Mesenchymal stem cell (in vitro differentiated cells and primary cell): ENCODE measurements around the gene KCNG1.

ENCODE experiments used
- DNase-seq: peaks from one replicate; pipeline ENCODE4 v3.0.0-alpha.2; 2013
- H2AFZ ChIP-seq: one replicate; pipeline ENCODE4 v1.6.1; 2013; ENCODE audit warnings: low read depth, mild to moderate bottlenecking, control low read depth, inconsistent platforms, low read length, moderate library complexity
- H2AK5ac ChIP-seq: 2 replicates; pipeline ENCODE4 v1.6.1; 2013; ENCODE audit warnings: low read length, moderate library complexity, mild to moderate bottlenecking, inconsistent platforms; ENCODE audit not compliant: severe bottlenecking
- H2BK120ac ChIP-seq: one replicate; pipeline ENCODE4 v1.6.1; 2013; ENCODE audit warnings: low read depth, mild to moderate bottlenecking, inconsistent platforms, low read length, moderate library complexity
- H2BK12ac ChIP-seq, 2 experiments: one replicate each; pipeline ENCODE4 v1.6.1; 2013; ENCODE audit warnings: inconsistent platforms in 2 of 2, low read length in 2 of 2, mild to moderate bottlenecking in 2 of 2, moderate library complexity in 2 of 2, control low read depth in 1 of 2
- H2BK15ac ChIP-seq: one replicate; pipeline ENCODE4 v1.6.1; 2013; ENCODE audit warnings: mild to moderate bottlenecking, low read depth, inconsistent platforms; ENCODE audit not compliant: poor library complexity, severe bottlenecking
- H2BK5ac ChIP-seq: 2 replicates; pipeline ENCODE4 v1.6.1; 2013; ENCODE audit warnings: low read depth, mild to moderate bottlenecking, low read length, control low read depth, inconsistent platforms; ENCODE audit not compliant: poor library complexity, severe bottlenecking
- H3K14ac ChIP-seq, 2 experiments: one replicate each; pipeline ENCODE4 v1.6.1; 2013; ENCODE audit warnings: inconsistent platforms in 2 of 2, low read length in 2 of 2, control low read depth in 1 of 2, mild to moderate bottlenecking in 1 of 2, moderate library complexity in 1 of 2
- H3K18ac ChIP-seq, 2 experiments: one replicate each; pipeline ENCODE4 v1.6.1; 2013; ENCODE audit warnings: inconsistent platforms in 2 of 2, low read length in 2 of 2, control low read depth in 1 of 2, low read depth in 1 of 2, mild to moderate bottlenecking in 1 of 2
- H3K23ac ChIP-seq, 2 experiments: one replicate each; pipeline ENCODE4 v1.6.1; 2013; ENCODE audit warnings: inconsistent platforms in 2 of 2, low read length in 2 of 2, mild to moderate bottlenecking in 2 of 2, moderate library complexity in 2 of 2, control low read depth in 1 of 2
- H3K27ac ChIP-seq: 2 replicates; pipeline ENCODE4 v1.5.1; 2013; ENCODE audit warnings: mild to moderate bottlenecking, moderate library complexity, low read length, control low read depth, inconsistent platforms; ENCODE audit not compliant: poor library complexity, severe bottlenecking
- H3K27me3 ChIP-seq, 2 experiments: 2 replicates each; pipeline versions ENCODE4 v1.6.1 to v1.7.0; 2013; ENCODE audit warnings: low read length in 2 of 2, mild to moderate bottlenecking in 2 of 2, moderate library complexity in 2 of 2, control low read depth in 1 of 2, inconsistent platforms in 1 of 2; ENCODE audit not compliant: control insufficient read depth in 1 of 2, insufficient read depth in 1 of 2
- H3K36me3 ChIP-seq, 2 experiments: 2 replicates each; pipeline versions ENCODE4 v1.6.1 to v1.7.0; 2013; ENCODE audit warnings: low read length in 2 of 2, control low read depth in 1 of 2, inconsistent platforms in 1 of 2, low read depth in 1 of 2, mild to moderate bottlenecking in 1 of 2; ENCODE audit not compliant: insufficient read depth in 2 of 2, control insufficient read depth in 1 of 2
- H3K4ac ChIP-seq, 2 experiments: one replicate each; pipeline ENCODE4 v1.6.1; 2013; ENCODE audit warnings: inconsistent platforms in 2 of 2, low read length in 2 of 2, mild to moderate bottlenecking in 2 of 2, moderate library complexity in 2 of 2, control low read depth in 1 of 2, low read depth in 1 of 2
- H3K4me1 ChIP-seq: 2 replicates; pipeline ENCODE4 v1.6.1; 2013; ENCODE audit warnings: low read depth, low read length, control low read depth; ENCODE audit not compliant: control insufficient read depth, insufficient read depth
- H3K4me2 ChIP-seq: 2 replicates; pipeline ENCODE4 v1.6.1; 2013; ENCODE audit warnings: low read length, mild to moderate bottlenecking, inconsistent platforms; ENCODE audit not compliant: poor library complexity, severe bottlenecking
- H3K4me3 ChIP-seq, 2 experiments: 2 replicates each; pipeline versions ENCODE4 v1.5.1 to v1.7.0; 2013; ENCODE audit warnings: low read length in 2 of 2, mild to moderate bottlenecking in 2 of 2, control low read depth in 1 of 2, low read depth in 1 of 2; ENCODE audit not compliant: insufficient read depth in 1 of 2
- H3K79me1 ChIP-seq: replicated peaks from 2 replicates; pipeline ENCODE4 v1.6.1; 2013; ENCODE audit warnings: mild to moderate bottlenecking, control low read depth, low read length, inconsistent platforms; ENCODE audit not compliant: poor library complexity, severe bottlenecking
- H3K9ac ChIP-seq: 2 replicates; pipeline ENCODE4 v1.7.0; 2013; ENCODE audit warnings: mild to moderate bottlenecking, low read length, moderate library complexity
- H3K9me3 ChIP-seq: 2 replicates; pipeline ENCODE4 v1.7.0; 2013; ENCODE audit warnings: mild to moderate bottlenecking, low read length; ENCODE audit not compliant: control insufficient read depth
- H4K8ac ChIP-seq: one replicate; pipeline ENCODE4 v1.6.1; 2013; ENCODE audit warnings: inconsistent platforms, mild to moderate bottlenecking, low read length, moderate library complexity
- H4K91ac ChIP-seq: one replicate; pipeline ENCODE4 v1.6.1; 2013; ENCODE audit warnings: mild to moderate bottlenecking, low read length, inconsistent platforms
- WGBS: methylation state at CpG from one replicate; pipeline ENCODE4 v1.1.7; 2013; ENCODE audit warnings: mixed read lengths; 5-methylcytosine and 5-hydroxymethylcytosine counted together

Gene KCNG1

GRCh38 chr20:51042657-51043247 lies 19.8 kb upstream of the KCNG1 start:
- no peak for DNase-seq
- Histone ChIP-seq H3K9ac (no peak overlapping the region), H3K4me3 (no peak overlapping the region), H3K18ac (no peak overlapping the region), H2AK5ac (no peak overlapping the region), H3K23ac (no peak overlapping the region), H3K4me2 (no peak overlapping the region), H3K4me1 (no peaks in the 10 kb centered on the region), H2BK5ac (no peak overlapping the region), H4K91ac (no peak overlapping the region), H3K9me3 (peaks cover 8% of the 10 kb centered on the region), H2AFZ (no peak overlapping the region), H2BK120ac (no peak overlapping the region), H3K36me3 (no peaks in the 10 kb centered on the region), H2BK15ac (no peak overlapping the region), H2BK12ac (no peak overlapping the region), H4K8ac (no peak overlapping the region), H3K27ac (no peak overlapping the region), H3K14ac (no peak overlapping the region), H3K4ac (no peak overlapping the region), H3K79me1 (no peaks in the 10 kb centered on the region), H3K27me3 (peaks cover 20 to 23% of the 10 kb centered on the region in 2 experiments)
- 80% methylated on average over 7 of the region's 7 CpGs for WGBS

GRCh38 chr20:51042064-51042463 lies 19.2 kb upstream of the KCNG1 start:
- no peak overlapping the region for H4K91ac ChIP-seq
- H2AFZ ChIP-seq, result no peak overlapping the region
- H3K4me3 ChIP-seq, result no peak overlapping the region
- no peak overlapping the region for H3K9ac ChIP-seq
- H3K14ac ChIP-seq, result no peak overlapping the region
- H2BK12ac ChIP-seq, result no peak overlapping the region
- no peak overlapping the region for H2BK15ac ChIP-seq
- no peak overlapping the region for H3K23ac ChIP-seq
- H3K4ac ChIP-seq, result no peak overlapping the region
- no peak overlapping the region for H2AK5ac ChIP-seq
- no peaks in the 10 kb centered on the region for H3K79me1 ChIP-seq
- H2BK5ac ChIP-seq, result no peak overlapping the region
- H4K8ac ChIP-seq, result no peak overlapping the region
- 56% methylated on average over 6 of the region's 6 CpGs for whole genome bisulfite sequencing
- no peak for DNase-seq
- H3K4me2 ChIP-seq, result no peak overlapping the region
- peaks cover 21 to 23% of the 10 kb centered on the region in 2 experiments for H3K27me3 ChIP-seq
- no peaks in the 10 kb centered on the region for H3K36me3 ChIP-seq
- no peak overlapping the region for H2BK120ac ChIP-seq
- peaks cover 8% of the 10 kb centered on the region for H3K9me3 ChIP-seq
- no peak overlapping the region for H3K27ac ChIP-seq
- H3K4me1 ChIP-seq, result no peaks in the 10 kb centered on the region
- H3K18ac ChIP-seq, result no peak overlapping the region

- WGBS, result 94% methylated on average over 13 of the region's 14 CpGs
- H3K79me1 ChIP-seq, result no peaks in the 10 kb centered on the region
- H3K9me3 ChIP-seq, result no peaks in the 10 kb centered on the region
- H2BK15ac ChIP-seq, result no peak overlapping the region
- no peak overlapping the region for H2BK120ac ChIP-seq
- H3K4ac ChIP-seq, result no peak overlapping the region
- no peak overlapping the region for H3K27ac ChIP-seq
- peaks cover 19 to 23% of the 10 kb centered on the region in 2 experiments for H3K27me3 ChIP-seq
- no peak overlapping the region for H3K9ac ChIP-seq
- H4K8ac ChIP-seq, result no peak overlapping the region
- no peak overlapping the region for H4K91ac ChIP-seq
- H2AK5ac ChIP-seq, result no peak overlapping the region
- H3K36me3 ChIP-seq, result no peaks in the 10 kb centered on the region
- no peaks in the 10 kb centered on the region for H3K4me1 ChIP-seq
- peak overlapping the region in 1 of 2 experiments; percentile 62 for H3K18ac ChIP-seq
- H2BK12ac ChIP-seq, result peak overlapping the region in 1 of 2 experiments; percentile 66
- DNase-seq, result no peak
- no peak overlapping the region for H2BK5ac ChIP-seq
- no peak overlapping the region for H3K4me2 ChIP-seq
- H3K23ac ChIP-seq, result peak overlapping the region in 1 of 2 experiments; percentile 19
- H3K14ac ChIP-seq, result no peak overlapping the region
- H2AFZ ChIP-seq, result no peak overlapping the region
- no peak overlapping the region for H3K4me3 ChIP-seq
These were observed 14.7 kb upstream of the KCNG1 start for GRCh38 chr20:51037532-51038115.

- Histone ChIP-seq H3K4me2 (no peak overlapping the region), H3K9me3 (no peaks in the 10 kb centered on the region), H2AK5ac (no peak overlapping the region), H3K4ac (no peak overlapping the region), H2BK5ac (no peak overlapping the region), H2BK15ac (no peak overlapping the region), H2AFZ (no peak overlapping the region), H3K27me3 (peaks cover 15 to 27% of the 10 kb centered on the region in 2 experiments), H2BK120ac (no peak overlapping the region), H3K18ac (no peak overlapping the region), H3K36me3 (no peaks in the 10 kb centered on the region), H3K23ac (no peak overlapping the region), H3K14ac (no peak overlapping the region), H3K27ac (no peak overlapping the region), H4K8ac (no peak overlapping the region), H3K4me3 (no peak overlapping the region), H3K9ac (no peak overlapping the region), H3K4me1 (no peaks in the 10 kb centered on the region), H2BK12ac (no peak overlapping the region), H3K79me1 (no peaks in the 10 kb centered on the region), H4K91ac (no peak overlapping the region)
- DNase-seq, result no peak
- 90% methylated on average over 7 of the region's 7 CpGs for WGBS
These were observed 14.1 kb upstream of the KCNG1 start for GRCh38 chr20:51036827-51037531.
